Gastroesophageal sphincter (tissue), 2 donors: ENCODE results near the gene DOK5.

ENCODE experiments used
- EP300 ChIP-seq: sonication (generic); formaldehyde crosslinking; IDR thresholded peaks from one replicate; pipeline ENCODE4 v1.6.1; 2017; ENCODE audit warnings: antibody characterized with exemption, mild to moderate bottlenecking
- POLR2A ChIP-seq, 2 donors: fragments of 450-650 bp; IDR thresholded peaks; one replicate each; pipeline ENCODE4 v1.6.1; 2017; ENCODE audit warnings: antibody characterized with exemption in 2 of 2, mild to moderate bottlenecking in 2 of 2, moderate library complexity in 1 of 2

- TF ChIP-seq POLR2A (IDR thresholded peaks at IDR 0.05), result no peak
- no peak for TF ChIP-seq EP300
These were observed 174.1 kb downstream of the DOK5 start for GRCh38 chr20:54649511-54649962.
